Hepatic stellate cell (primary cell): ENCODE results near the gene NRXN3.
A peak's percentile ranks its signal among the peaks of the same experiment; 100 is the strongest.

Source experiments
- DNase-seq: peaks from one replicate; pipeline ENCODE4 v3.0.0; 2011; ENCODE audit warnings: low spot score

Gene NRXN3

GRCh38 chr14:78324353-78324752, 154.2 kb downstream of the NRXN3 start:
- DNase-seq, result no peak

GRCh38 chr14:78325911-78326310, 155.7 kb downstream of the NRXN3 start:
- DNase-seq, result no peak

- DNase-seq, result no peak
These were observed 157.5 kb downstream of the NRXN3 start for GRCh38 chr14:78327426-78328221.

GRCh38 chr14:78329371-78329770, 159.2 kb downstream of the NRXN3 start:
- DNase-seq, result no peak

- no peak for DNase-seq
These were observed 165.4 kb downstream of the NRXN3 start for GRCh38 chr14:78335531-78335930.

GRCh38 chr14:78340250-78340649, 170.1 kb downstream of the NRXN3 start:
- no peak for DNase-seq

GRCh38 chr14:78341827-78342389, 171.7 kb downstream of the NRXN3 start:
- DNase-seq, result no peak

GRCh38 chr14:78342879-78343278, 172.7 kb downstream of the NRXN3 start:
- no peak for DNase-seq

- DNase-seq, result no peak
These were observed 174.1 kb downstream of the NRXN3 start for GRCh38 chr14:78344290-78344689.

GRCh38 chr14:78345131-78345744, 175.1 kb downstream of the NRXN3 start:
- no peak for DNase-seq

GRCh38 chr14:78346747-78347146, 176.6 kb downstream of the NRXN3 start:
- DNase-seq, result no peak

- no peak for DNase-seq
These were observed 184.9 kb downstream of the NRXN3 start for GRCh38 chr14:78355109-78355508.

GRCh38 chr14:78356391-78356790, 186.2 kb downstream of the NRXN3 start:
- no peak for DNase-seq

- DNase-seq, result no peak
These were observed 188.4 kb downstream of the NRXN3 start for GRCh38 chr14:78358591-78358990.

- no peak for DNase-seq
These were observed 189.4 kb downstream of the NRXN3 start for GRCh38 chr14:78359581-78359980.

GRCh38 chr14:78363008-78363407, 192.8 kb downstream of the NRXN3 start:
- no peak for DNase-seq

- no peak for DNase-seq
These were observed 197.2 kb downstream of the NRXN3 start for GRCh38 chr14:78367355-78367754.

GRCh38 chr14:78383060-78383459, 212.9 kb downstream of the NRXN3 start:
- DNase-seq, result no peak

- no peak for DNase-seq
These were observed 228.0 kb downstream of the NRXN3 start for GRCh38 chr14:78398216-78398615.

GRCh38 chr14:78399316-78399889, 229.2 kb downstream of the NRXN3 start:
- no peak for DNase-seq

GRCh38 chr14:78401866-78402265, 231.7 kb downstream of the NRXN3 start:
- DNase-seq, result no peak

- peak; percentile 4 for DNase-seq
These were observed 233.2 kb downstream of the NRXN3 start for GRCh38 chr14:78403278-78403815.
